Hepatocyte (in vitro differentiated cells): Measurements from ENCODE around the gene HAUS7.

Experiments
- EZH2phosphoT487 ChIP-seq: fragments of 200-600 bp; sonication (generic); IDR thresholded peaks from one replicate; pipeline ENCODE4 v1.6.1; 2018; ENCODE audit warnings: antibody characterized with exemption, mild to moderate bottlenecking, low read depth, moderate library complexity; ENCODE audit not compliant: unreplicated experiment, severe bottlenecking
- TF ChIP-seq, protein P1 (sequence below): fragments of 200-600 bp; sonication (generic); IDR thresholded peaks from 2 replicates; pipeline ENCODE4 v1.5.1; 2016; ENCODE audit warnings: antibody characterized with exemption, mild to moderate bottlenecking; ENCODE audit not compliant: poor library complexity

DNA sequence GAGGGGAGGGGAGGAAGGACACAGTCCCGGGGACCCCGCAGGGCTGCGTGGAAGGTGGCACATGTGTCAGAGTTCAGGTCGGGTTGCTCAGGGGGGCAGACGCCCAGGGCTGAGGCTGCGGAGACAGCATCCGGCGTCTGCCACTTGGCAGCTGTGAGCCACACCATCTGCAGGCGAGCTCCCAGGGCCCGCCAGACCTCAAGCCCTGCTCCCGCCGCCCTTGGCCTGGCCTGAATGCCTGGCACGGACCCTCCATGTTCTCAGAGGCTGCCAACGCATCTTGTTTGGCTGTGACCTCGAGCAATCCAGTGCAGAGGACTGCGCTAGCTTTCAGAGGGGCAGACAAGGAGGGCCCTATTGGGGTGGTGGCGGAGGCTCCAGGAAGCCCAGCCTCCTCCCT lies 29.5 kb upstream of the HAUS7 start:
- TF ChIP-seq, protein P1, sequence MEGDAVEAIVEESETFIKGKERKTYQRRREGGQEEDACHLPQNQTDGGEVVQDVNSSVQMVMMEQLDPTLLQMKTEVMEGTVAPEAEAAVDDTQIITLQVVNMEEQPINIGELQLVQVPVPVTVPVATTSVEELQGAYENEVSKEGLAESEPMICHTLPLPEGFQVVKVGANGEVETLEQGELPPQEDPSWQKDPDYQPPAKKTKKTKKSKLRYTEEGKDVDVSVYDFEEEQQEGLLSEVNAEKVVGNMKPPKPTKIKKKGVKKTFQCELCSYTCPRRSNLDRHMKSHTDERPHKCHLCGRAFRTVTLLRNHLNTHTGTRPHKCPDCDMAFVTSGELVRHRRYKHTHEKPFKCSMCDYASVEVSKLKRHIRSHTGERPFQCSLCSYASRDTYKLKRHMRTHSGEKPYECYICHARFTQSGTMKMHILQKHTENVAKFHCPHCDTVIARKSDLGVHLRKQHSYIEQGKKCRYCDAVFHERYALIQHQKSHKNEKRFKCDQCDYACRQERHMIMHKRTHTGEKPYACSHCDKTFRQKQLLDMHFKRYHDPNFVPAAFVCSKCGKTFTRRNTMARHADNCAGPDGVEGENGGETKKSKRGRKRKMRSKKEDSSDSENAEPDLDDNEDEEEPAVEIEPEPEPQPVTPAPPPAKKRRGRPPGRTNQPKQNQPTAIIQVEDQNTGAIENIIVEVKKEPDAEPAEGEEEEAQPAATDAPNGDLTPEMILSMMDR: no peak
- no peak for TF ChIP-seq EZH2phosphoT487
